Sciatic nerve (tissue), 2 donors: ENCODE results near the gene LGALS3. TPM values are rescaled to one million over a fixed set of nuclear protein-coding genes. Genes with fewer than 3 reads are reported as not detected.

Experiments
- ATAC-seq: fragments of 200-7000 bp; cut with Tn5 transposase; one replicate; pipeline ENCODE4 v1.9.1; 2020; ENCODE audit warnings: mild to moderate bottlenecking, moderate library complexity
- DNase-seq: peaks from one replicate; pipeline ENCODE4 v3.0.0-alpha.2; 2020; ENCODE audit warnings: low spot score
- intact Hi-C: fragments of 100-400 bp; cut with DNase I; formaldehyde crosslinking; loops from one replicate; pipeline ENCODE4 v1.14.2; 2022
- total RNA-seq: library from RNA; stranded (reverse); fragmentation: NEBNext Ultra II Directional; extraction: Animal tissue kit (Norgen Biotek cat#: 25700); gene quantifications from one replicate; pipeline ENCODE4 v1.2.1, GENCODE V29; 2021
- donor health status: DM: no; HTN: no; CAD: no.
- donor health status: DM: no; HTN: no; CAD: no.

LGALS3 gene
- total RNA-seq, 1 donor from 2014 or later: 229 TPM

DNA sequence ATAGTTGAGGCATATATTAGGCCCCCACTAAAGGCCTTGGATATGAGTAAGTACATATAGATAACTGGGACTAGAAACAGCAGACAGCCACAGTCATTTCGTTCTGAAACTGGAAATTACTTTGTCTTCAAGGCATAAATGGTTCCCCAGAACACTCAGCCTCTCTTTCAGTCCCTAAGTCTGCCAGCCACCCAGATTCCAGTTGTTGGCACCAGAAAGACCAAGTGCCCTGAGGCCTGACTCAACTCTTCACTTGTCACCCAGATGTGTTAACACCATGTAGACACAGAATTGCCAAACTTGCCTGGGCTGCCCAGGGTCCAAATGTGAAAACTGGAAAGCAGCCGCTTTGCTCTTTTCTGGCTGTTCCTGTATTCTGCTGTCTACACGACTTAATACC is 3.0 kb upstream of the LGALS3 start:
- intact Hi-C loops: loop anchor here (5.0 kb wide), 1 partner anchor 34 kb away; no protein-coding TSS in a partner anchor
- DNase-seq (no peak), ATAC-seq (no peak)

DNA sequence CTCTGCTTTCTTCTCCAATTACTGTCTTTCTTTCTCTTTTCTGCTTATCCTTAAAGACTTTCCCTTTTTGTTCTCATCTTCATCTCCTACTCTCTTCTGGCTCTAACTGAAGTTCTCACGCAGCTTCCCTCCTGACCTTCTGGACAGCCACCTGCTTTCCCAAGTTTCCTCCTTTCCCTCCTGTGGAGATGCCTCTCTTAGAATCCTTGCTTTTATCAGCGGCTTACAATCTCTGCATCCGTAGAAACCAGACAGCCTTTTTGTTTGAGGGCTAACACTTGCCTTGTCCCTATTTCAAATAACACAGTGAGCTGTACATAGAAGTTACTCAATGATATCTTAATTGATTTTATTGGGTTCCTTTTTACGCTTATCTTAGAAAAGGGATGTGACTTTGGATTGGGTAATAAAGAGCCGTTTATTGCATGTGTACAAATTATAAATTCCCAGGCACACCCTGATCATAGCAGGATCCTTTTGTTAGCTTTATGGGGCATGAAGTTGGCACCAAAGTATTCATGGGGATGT is 2.1 kb upstream of the LGALS3 start:
- intact Hi-C loops: loop anchor here (5.0 kb wide), 1 partner anchor 35 kb away; no protein-coding TSS in a partner anchor
- DNase-seq (no peak), ATAC-seq (no peak)

DNA sequence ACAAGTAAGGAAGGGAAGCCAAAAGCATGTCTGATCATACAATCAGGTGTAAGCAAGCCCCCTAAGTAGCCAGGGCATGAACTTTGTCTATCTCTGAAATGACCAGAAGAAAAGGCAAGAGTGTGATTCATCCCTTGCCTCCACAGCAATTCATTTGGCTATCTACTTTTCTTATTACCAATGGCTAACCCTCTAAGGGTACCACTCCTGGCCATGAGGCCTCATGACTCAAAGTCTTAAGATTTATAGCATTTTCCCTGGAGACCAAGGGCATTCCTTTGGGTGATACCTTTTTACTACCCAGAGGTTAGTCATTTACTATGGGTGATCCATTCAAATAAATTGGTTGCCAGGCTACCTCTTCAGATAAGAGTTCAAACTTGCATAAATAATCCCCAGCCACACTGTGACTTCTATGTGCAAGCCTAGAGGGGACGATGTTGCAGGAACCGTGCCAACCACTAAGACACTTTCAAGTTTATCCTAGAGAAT is 1.5 kb upstream of the LGALS3 start:
- intact Hi-C loops: loop anchor here (5.0 kb wide), 1 partner anchor 35 kb away; no protein-coding TSS in a partner anchor
- DNase-seq: no peak
- no peak for ATAC-seq

DNA sequence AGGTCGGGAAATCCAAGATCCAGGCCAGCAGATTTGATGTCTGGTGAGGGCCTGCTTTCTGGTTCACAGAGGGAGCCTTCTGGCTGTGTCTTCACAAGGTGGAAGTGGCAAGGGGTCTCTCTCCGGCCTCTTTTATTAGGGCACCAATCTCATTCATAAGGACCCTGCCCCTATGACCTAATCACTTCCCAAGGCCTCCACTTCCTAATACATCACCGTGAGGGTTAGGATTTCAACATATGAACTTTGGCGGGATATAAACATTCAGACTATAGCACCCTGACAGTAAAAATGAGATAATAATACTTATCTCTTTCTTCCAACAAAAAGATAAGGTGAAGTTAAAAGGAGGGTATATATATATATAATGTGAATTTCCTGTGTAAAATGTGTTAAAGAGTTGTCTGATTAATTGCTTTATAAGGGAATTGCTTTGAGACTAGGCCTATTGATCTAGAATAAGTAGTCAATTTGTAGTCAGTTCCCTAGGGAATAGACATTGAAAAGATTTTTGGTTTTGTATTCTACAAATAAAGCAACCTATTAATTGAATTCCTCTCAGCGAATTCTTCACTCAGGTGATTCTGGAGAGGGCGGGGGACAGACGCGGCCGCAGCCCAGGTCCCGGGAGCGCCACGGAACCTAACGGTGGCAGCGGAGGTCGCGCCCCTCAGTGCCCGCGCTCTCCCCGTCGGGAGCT is 516 bp upstream of the LGALS3 start:
- DNase-seq (no peak), ATAC-seq (no peak)
- intact Hi-C loops: loop anchor here (5.0 kb wide), 1 partner anchor 36 kb away; no protein-coding TSS in a partner anchor

DNA sequence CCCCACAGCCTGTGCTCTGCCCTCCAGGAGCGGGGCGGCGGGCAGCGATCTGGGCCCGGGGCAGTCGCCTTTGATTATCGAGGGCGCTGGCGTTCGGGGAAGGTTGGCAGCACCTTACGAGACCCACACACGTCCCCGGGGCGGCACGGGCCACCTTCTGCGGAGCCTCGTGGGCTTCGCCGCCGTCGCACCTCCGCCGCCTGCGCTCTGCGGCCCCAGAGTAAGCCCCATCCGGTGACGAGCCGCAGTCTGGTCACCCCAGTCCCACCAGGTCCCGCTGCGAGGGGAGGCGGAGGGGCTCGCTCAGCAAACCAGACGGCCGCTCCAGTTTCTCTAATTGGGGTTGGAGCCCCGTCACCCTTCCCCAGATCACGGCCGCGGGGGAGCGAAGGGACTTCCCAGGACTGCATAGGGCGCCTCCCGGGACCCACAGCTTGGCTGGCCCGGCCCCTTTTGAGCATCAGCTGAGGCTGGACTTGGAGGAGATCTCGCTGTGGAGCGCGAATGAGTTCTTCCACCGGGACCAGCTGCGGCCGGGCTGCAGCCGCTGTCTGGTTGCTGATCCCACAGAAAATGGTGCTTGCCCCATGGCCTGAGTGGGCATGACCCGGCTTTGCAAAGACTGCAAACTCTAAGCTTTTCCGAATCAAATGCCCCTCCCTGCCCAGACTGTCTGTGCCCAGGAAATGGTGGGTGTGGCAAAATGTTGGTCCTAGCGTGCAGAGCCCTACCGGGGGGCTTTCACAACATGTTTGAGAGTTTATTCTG is 560 bp downstream of the LGALS3 start:
- intact Hi-C loops: loop anchor here (5.0 kb wide), 1 partner anchor 37 kb away; no protein-coding TSS in a partner anchor
- ATAC-seq (peak; percentile 81), DNase-seq (peak; percentile 85)

DNA sequence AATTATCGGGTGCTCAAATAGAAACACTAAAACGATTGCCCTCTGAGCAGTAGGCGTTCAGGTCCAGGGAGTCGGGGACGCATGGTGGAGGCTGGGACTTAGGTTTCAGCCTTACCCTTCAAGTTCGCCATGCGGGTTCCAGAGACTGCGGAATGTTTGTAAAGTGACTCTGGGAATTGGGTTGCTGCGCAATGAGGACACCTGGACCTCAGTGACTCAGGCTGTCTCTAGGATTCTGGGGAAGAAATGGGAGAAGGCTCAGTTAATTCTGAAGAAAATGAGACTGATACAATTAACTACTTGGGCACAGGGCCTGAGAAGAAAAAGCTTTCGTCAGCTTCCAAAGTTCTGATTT is 1.1 kb downstream of the LGALS3 start:
- ATAC-seq: peak; percentile 14
- intact Hi-C loops: no loop called here
- DNase-seq: no peak

DNA sequence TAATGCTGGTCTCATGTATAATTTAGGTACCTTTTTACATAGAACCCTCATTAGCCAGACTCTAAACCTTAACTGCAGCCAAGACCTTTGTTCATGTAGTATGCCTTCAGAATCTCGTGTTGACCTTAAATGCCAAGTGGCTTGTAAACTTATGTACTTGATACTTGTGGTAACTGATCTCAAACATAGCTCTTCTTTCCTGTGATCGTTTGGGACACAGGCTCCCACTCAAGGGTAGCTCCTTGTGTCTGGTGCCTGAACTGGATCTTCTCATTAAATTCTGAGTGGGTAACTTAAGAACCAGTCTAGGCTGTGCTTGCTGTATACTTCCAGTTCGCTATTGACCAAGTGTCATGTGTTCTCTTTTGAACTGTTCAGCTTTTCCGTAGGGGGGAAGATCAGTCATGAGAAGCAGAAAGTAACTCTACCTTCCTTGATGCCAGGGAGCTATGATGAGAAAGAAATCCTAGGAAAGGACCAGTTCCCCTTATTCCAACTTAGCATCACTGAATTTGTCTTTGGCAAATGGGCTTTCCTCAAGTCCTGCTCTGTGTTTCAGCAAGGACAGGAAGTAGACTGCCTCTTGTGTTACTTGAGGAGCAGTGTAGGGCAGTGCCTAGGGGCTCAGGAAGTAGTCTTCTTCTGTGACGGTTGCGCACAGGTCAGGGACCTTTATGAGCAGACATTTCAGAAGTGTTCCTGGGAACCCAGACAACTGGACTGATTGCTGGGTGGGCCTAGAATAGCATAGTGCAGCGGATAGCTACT is 2.5 kb downstream of the LGALS3 start:
- DNase-seq: no peak
- peak; percentile 29 for ATAC-seq
- intact Hi-C loops: no loop called here

DNA sequence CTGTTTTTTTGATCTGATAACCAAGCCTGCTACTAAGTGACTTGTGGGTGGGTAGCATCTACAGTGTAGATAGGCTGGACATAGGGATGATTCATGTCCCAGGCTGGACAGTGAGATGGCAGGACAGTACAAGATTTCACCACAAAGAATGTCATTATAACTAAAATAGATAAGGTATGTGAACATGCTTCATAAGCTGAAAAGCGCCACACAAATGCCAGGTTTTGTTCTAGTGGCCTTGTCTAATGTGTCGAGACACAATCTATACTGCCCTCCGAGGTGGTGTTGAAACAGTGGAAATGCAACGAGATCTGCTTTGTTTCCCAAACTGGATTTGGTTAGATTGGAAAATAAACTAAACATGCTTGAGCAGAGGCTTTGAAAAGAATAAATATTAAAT is 4.4 kb downstream of the LGALS3 start:
- no peak for ATAC-seq
- no peak for DNase-seq
- intact Hi-C loops: no loop called here

DNA sequence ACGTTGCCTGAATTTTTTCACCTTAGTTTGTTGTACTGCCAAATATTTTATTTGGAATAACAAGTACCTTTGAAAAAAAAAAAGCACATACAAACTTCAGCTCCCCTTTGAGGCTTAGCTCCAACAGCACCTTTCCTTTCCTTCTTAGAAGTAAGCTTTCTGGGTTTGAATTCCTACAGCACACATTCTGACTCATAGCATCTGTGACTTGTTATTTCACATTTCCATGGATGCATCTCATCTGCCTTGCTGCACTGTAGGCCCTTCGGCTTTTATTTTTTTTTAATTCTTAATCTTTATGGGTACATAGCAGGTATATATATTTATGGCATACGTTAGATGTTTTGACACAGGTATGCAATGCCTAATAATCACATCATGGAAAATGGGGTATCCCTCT is 7.2 kb downstream of the LGALS3 start:
- DNase-seq (no peak), ATAC-seq (no peak)
- intact Hi-C loops: no loop called here

DNA sequence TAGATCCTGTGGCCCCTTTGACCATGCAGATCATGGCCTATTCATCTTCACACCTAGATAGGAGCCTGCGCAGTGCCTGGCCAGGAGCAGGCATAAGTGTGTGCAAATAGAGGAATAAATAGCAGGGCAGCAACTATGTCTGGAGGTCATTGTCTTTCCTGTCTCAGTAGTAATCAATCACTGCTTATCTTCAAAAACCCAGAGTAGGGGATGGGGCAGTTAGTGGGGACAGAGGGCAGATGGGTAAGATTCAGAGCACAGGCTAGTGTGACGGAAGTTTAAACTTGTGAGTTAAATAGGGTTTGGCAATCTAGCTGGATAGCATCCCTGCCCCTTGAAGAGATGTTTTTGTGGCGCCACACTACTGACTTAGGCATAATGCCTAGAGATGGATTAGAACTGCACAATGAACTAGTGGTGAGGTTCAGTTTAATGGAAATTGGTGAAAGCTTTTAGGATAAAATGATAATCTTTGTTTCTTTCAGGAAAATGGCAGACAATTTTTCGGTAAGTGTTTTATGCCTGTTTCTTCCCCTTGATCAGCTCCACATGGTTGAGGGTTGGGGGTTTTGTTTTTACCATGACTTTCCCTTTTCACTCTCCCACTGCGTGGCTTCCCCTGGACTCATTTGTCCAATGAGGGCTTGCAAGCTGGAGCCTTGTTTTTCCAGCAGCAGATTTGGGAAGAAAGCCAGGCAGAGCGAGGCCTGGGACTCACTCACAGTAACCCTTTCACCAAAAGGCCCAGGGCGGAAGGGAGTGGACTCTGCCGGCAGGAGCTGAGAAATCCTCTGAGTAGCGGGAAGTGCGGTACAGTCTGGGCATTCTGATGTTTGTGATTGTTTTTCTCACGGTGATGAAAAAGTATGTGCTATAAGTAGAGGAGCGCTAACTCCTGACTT is 8.1 kb downstream of the LGALS3 start:
- DNase-seq (peak; percentile 89), ATAC-seq (peak; percentile 93)
- intact Hi-C loops: no loop called here

DNA sequence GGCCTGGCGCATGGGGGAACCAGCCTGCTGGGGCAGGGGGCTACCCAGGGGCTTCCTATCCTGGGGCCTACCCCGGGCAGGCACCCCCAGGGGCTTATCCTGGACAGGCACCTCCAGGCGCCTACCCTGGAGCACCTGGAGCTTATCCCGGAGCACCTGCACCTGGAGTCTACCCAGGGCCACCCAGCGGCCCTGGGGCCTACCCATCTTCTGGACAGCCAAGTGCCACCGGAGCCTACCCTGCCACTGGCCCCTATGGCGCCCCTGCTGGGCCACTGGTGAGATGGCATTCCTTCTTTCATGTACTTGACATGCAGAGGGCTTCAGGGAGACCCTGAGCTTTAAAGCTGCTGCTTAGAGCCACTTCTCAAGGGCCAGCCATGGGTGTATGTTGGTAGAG is 9.0 kb downstream of the LGALS3 start:
- intact Hi-C loops: no loop called here
- ATAC-seq (peak; percentile 18), DNase-seq (no peak)

DNA sequence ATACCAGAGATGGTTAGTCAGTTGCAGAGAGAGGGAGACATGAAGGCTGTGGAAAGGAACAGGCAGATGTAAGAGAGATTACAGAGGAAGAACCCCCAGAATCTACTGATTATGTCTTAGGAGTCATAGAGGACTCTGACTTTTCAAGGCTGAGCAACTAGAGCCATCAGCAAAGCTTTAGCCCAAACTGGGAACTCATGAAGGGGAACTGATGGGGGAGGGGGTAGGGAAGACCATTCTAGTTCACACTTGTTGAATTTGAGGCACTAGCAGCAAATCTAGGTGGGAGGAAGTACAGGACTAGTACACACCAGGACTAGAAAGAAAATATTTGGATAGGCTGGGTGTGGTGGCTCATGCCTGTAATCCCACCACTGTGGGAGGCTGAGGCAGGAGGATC is 10.1 kb downstream of the LGALS3 start:
- DNase-seq (no peak), ATAC-seq (no peak)
- intact Hi-C loops: no loop called here

DNA sequence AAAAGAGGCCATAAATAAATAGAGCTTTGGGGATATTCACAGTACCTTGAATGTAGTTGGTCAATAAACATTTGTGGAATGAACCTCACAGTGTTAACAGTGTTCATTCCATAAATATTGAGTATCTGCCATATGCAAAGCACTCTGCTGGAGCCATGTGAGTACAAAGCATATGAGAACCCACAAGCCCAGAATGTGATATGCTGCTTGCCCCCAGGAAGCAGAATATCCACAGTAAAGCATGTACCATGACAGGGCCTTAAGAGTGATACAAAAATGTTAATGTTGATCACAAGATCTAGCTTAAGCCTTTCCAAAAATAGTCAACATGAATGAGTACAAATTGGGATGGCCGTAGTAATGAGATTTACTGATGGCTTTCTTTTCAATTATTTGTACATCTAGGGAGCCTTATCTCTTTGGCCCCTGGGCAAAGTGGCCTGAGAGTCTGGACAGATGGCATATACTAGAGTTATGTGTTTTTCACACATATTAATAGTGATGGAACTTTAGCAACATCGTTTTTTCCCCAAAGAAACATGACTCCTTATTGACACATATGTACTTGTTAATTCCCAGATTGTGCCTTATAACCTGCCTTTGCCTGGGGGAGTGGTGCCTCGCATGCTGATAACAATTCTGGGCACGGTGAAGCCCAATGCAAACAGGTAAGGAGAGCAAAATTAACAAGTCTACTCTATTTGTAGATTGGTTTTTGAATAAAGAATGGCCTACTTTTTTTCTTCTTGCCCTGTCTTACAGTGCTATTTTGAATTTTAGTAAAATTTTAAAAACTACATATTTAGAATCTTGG is 10.9 kb downstream of the LGALS3 start:
- ATAC-seq (no peak), DNase-seq (no peak)
- intact Hi-C loops: no loop called here

DNA sequence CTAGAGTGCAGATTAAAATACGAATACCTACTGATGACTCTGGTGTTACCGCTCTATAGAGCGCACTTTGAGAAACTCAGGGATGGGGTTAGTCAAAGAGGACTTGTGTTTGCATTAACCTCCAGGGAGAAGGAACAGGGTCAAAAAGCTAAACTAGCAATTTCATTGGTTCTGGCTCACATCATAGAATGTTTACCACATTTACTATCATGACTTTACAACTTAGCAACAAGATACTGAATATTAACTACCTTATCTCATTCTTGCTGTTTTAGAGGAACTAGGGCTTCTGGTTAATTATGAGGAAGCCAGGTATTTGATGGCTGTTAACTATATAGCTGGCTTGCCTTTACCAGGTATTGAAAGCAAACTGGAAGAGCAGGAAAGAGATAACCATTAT is 12.8 kb downstream of the LGALS3 start:
- intact Hi-C loops: no loop called here
- ATAC-seq (no peak), DNase-seq (no peak)

DNA sequence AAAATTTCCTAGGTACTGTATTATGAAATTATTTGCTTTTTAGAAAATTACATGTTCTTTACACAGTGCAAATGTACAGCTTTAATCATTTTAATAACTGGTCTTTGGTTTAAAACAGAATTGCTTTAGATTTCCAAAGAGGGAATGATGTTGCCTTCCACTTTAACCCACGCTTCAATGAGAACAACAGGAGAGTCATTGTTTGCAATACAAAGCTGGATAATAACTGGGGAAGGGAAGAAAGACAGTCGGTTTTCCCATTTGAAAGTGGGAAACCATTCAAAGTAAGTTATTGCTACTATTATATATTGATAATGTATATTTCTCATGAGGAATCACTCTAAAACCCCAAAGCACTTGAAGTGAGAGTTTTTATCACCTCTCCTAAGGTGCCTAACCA is 13.4 kb downstream of the LGALS3 start:
- DNase-seq (no peak), ATAC-seq (no peak)
- intact Hi-C loops: no loop called here

DNA sequence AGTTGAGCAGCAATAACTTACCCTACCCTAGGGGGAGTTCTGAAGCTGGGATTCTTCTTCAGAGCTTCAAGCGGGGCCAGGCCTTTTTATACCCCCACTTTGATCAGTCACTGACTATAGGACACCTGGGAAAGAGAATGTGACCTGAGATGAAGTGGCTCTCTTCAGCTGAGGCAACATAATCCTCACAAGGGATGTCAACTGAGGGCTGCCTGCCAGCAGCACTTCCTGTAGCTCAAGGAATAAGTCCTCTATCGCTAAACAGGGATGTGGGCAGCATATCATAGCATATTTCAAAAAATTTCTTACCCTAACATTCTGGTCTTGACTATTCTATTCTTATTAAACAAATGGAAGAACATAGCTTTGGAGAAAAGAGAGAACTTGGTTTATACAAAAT is 17.4 kb downstream of the LGALS3 start:
- DNase-seq (no peak), ATAC-seq (no peak)
- intact Hi-C loops: no loop called here

DNA sequence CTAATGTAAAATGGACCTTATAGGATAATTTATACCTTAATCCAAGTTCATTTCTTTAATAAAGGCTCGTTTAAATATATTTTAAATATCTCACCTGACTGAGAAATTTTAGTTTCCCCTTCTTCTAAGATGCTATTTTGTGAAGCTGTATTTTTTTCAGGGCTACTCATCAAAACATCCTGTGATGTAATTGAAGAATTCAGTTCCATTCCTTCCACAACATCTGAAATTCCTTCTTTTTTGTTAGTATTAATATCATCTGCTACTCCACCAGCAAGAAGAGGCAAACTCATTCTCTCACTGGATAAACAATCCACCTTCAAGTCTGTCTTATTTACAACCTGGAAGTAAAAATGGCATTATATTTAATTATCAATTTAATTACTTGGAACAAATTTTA is 22.5 kb downstream of the LGALS3 start:
- intact Hi-C loops: no loop called here
- DNase-seq: no peak
- no peak for ATAC-seq
